Chondrocyte (in vitro differentiated cells): ENCODE measurements around the gene PTPRZ1. TPM values are rescaled to one million over a fixed set of nuclear protein-coding genes. Genes with fewer than 3 reads are reported as not detected.

Experiments
- DNase-seq: peaks from one replicate; pipeline ENCODE4 v3.0.0; 2021; ENCODE audit warnings: mixed read lengths, low spot score
- H3K27ac Mint-ChIP-seq: one replicate; pipeline ENCODE4 v1.8.0; 2021; ENCODE audit warnings: mild to moderate bottlenecking, moderate library complexity, mixed read lengths; ENCODE audit not compliant: unreplicated experiment
- H3K27me3 Mint-ChIP-seq: 2 replicates; pipeline ENCODE4 v1.8.0; 2021; ENCODE audit warnings: low read depth, mixed read lengths
- H3K36me3 Mint-ChIP-seq: 2 replicates; pipeline ENCODE4 v1.8.0; 2021; ENCODE audit warnings: low read depth, mixed read lengths
- H3K4me1 Mint-ChIP-seq: 2 replicates; pipeline ENCODE4 v1.8.0; 2021; ENCODE audit warnings: low read depth, mild to moderate bottlenecking, mixed read lengths
- H3K4me3 Mint-ChIP-seq: one replicate; pipeline ENCODE4 v1.8.0; 2021; ENCODE audit warnings: mild to moderate bottlenecking, moderate library complexity, mixed read lengths; ENCODE audit not compliant: unreplicated experiment
- H3K9me3 Mint-ChIP-seq: 2 replicates; pipeline ENCODE4 v1.8.0; 2021; ENCODE audit warnings: low read depth, mixed read lengths
- CTCF ChIP-seq: fragments of 200-600 bp; sonication (generic); IDR thresholded peaks from 2 replicates; pipeline ENCODE4 v1.5.0; 2021; ENCODE audit warnings: antibody characterized with exemption, mild to moderate bottlenecking, moderate library complexity
- total RNA-seq: library from RNA; stranded (reverse); gene quantifications from 3 replicates; pipeline ENCODE4 v1.2.1, GENCODE V29; 2021

The PTPRZ1 gene
- total RNA-seq, 1 donor from 2014 or later = 2.0 TPM

- Mint-ChIP-seq H3K4me3 (no peak overlapping the region), H3K4me1 (peaks cover 21% of the 10 kb centered on the region), H3K36me3 (no peaks in the 10 kb centered on the region), H3K9me3 (no peaks in the 10 kb centered on the region), H3K27ac (no peak overlapping the region), H3K27me3 (peaks cover 68% of the 10 kb centered on the region)
- DNase-seq = no peak
- TF ChIP-seq CTCF = no peak
Observed at GRCh38 chr7:121876656-121877500, 3.9 kb downstream of the PTPRZ1 start.

DNA sequence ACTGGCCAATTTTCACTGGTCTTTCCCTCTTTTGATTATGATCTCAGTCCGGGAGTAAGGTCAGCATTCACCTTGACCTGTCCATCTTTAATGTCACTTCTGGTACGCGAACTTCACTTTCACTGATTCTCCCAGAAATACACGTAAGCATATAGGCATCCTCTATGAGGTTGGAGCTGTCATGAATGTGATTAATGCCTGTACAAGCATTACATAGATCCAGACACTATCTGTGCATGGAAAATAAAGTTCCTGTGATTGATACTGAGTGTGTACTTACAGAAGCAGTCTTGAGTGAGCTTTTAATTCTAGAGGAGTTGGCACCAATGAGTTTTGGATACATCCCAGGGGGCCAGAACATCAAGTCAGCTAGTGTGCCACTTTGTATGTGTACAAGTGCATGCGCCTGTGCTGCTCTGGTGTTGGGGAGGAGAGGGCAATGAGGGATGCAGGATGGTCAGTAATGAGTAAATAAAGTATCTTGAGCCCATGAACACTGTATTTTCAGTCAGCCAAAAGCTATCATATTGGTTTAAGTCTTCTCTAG, 6.0 kb downstream of the PTPRZ1 start:
- no peak for TF ChIP-seq CTCF
- Mint-ChIP-seq H3K27ac (no peak overlapping the region), H3K27me3 (peaks cover 60% of the 10 kb centered on the region), H3K4me1 (peaks cover 5% of the 10 kb centered on the region), H3K9me3 (no peaks in the 10 kb centered on the region), H3K36me3 (no peaks in the 10 kb centered on the region), H3K4me3 (no peak overlapping the region)
- DNase-seq = no peak

DNA sequence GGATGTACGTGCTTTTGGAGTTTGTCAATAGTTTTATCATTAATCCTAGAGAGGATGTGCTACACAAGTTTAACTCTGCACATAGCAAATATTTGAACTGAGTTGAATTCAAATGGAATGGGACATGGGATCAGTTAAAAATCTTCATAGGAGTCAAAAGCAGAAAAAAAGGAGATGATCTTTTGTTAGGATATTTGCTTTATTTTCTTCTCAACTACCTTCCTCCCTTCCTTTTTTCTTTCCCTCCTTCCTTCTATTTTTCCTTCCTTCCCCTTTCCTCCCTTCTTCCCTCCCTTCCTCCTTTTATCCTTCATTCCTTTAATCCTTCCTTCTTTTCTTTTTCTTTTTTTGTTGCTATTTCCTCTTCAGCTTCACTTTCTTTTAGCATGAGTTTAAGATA, 6.6 kb downstream of the PTPRZ1 start:
- TF ChIP-seq CTCF = no peak
- Mint-ChIP-seq H3K27ac (no peak overlapping the region), H3K4me3 (no peak overlapping the region), H3K4me1 (no peaks in the 10 kb centered on the region), H3K27me3 (peaks cover 55% of the 10 kb centered on the region), H3K36me3 (no peaks in the 10 kb centered on the region), H3K9me3 (no peaks in the 10 kb centered on the region)
- no peak for DNase-seq

DNA sequence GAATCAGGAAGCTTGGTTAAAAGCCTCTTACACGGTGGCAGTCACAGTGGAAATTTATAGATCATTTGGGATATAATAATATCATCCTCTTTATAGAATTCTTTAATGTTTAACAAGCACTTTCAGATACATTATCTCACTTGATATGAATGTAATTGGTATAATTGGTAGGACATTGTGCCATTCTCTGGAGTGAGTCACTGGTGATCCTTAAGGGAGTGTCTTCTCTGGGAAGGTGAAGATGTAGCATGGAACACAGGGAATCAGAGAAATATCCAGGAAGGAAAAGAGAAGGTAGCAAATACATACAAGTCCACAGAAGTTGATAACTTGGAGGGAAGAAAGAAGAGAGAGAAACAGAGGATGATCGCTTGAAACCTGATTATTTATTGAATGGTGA, 9.8 kb downstream of the PTPRZ1 start:
- Mint-ChIP-seq H3K27ac (no peak overlapping the region), H3K36me3 (no peaks in the 10 kb centered on the region), H3K27me3 (peaks cover 37% of the 10 kb centered on the region), H3K9me3 (no peaks in the 10 kb centered on the region), H3K4me1 (no peaks in the 10 kb centered on the region), H3K4me3 (no peak overlapping the region)
- DNase-seq = no peak
- no peak for TF ChIP-seq CTCF

- no peak for DNase-seq
- no peaks in the 10 kb centered on the region for H3K9me3 Mint-ChIP-seq
- no peaks in the 10 kb centered on the region for H3K36me3 Mint-ChIP-seq
- H3K4me1 Mint-ChIP-seq = no peaks in the 10 kb centered on the region
- no peak for TF ChIP-seq CTCF
- no peak overlapping the region for H3K4me3 Mint-ChIP-seq
- peaks cover 24% of the 10 kb centered on the region for H3K27me3 Mint-ChIP-seq
- no peak overlapping the region for H3K27ac Mint-ChIP-seq
Observed at GRCh38 chr7:121885166-121885920, 12.4 kb downstream of the PTPRZ1 start.
